ENCODE results near the gene BFSP2.
"Not testable (repeated sequence)": the region's sequence is repeated elsewhere in the genome, so short reads cannot be mapped to it uniquely, and the experiment has no call there.

BFSP2 gene

GRCh38 chr3:133487204-133487603 is 87.3 kb downstream of the BFSP2 start:
- DNase-seq: no peak

GRCh38 chr3:133487920-133488540 is 88.2 kb downstream of the BFSP2 start:
- DNase-seq: no peak

GRCh38 chr3:133488785-133489367 is 89.0 kb downstream of the BFSP2 start:
- no peak for DNase-seq

- no peak for DNase-seq
Measured at GRCh38 chr3:133489466-133490085, 89.7 kb downstream of the BFSP2 start.

GRCh38 chr3:133490468-133491351 is 90.9 kb downstream of the BFSP2 start:
- DNase-seq: no peak

GRCh38 chr3:133491481-133492059 is 91.7 kb downstream of the BFSP2 start:
- DNase-seq: no peak

- no peak for DNase-seq
Measured at GRCh38 chr3:133492159-133492741, 92.4 kb downstream of the BFSP2 start.

- DNase-seq: no peak
Measured at GRCh38 chr3:133494469-133494868, 94.6 kb downstream of the BFSP2 start.

GRCh38 chr3:133502542-133502941 is 102.7 kb downstream of the BFSP2 start:
- not testable (repeated sequence) for DNase-seq

GRCh38 chr3:133503409-133503808 is 103.6 kb downstream of the BFSP2 start:
- no peak for DNase-seq

- no peak for DNase-seq
Measured at GRCh38 chr3:133504736-133505135, 104.9 kb downstream of the BFSP2 start.

GRCh38 chr3:133505813-133506212 is 106.0 kb downstream of the BFSP2 start:
- DNase-seq: no peak

GRCh38 chr3:133506215-133506901 is 106.5 kb downstream of the BFSP2 start:
- no peak for DNase-seq

GRCh38 chr3:133509488-133509887 is 109.6 kb downstream of the BFSP2 start:
- DNase-seq: no peak

- DNase-seq: no peak
Measured at GRCh38 chr3:133512416-133513089, 112.7 kb downstream of the BFSP2 start.

GRCh38 chr3:133514418-133514817 is 114.6 kb downstream of the BFSP2 start:
- no peak for DNase-seq

- DNase-seq: no peak
Measured at GRCh38 chr3:133515127-133515526, 115.3 kb downstream of the BFSP2 start.

- no peak for DNase-seq
Measured at GRCh38 chr3:133520286-133520685, 120.4 kb downstream of the BFSP2 start.

GRCh38 chr3:133520938-133521337 is 121.1 kb downstream of the BFSP2 start:
- not testable (repeated sequence) for DNase-seq

- DNase-seq: no peak
Measured at GRCh38 chr3:133521946-133522345, 122.1 kb downstream of the BFSP2 start.

- not testable (repeated sequence) for DNase-seq
Measured at GRCh38 chr3:133523758-133524157, 123.9 kb downstream of the BFSP2 start.

All from GF-D8 (cell line).